SKM-1 (cell line): ENCODE results near the gene TCF7L2.

Experiments used
- DNase-seq: peaks from one replicate; lab custom pipeline; 2025; ENCODE audit not compliant: unreplicated experiment; lab: John Stamatoyannopoulos, UW

TCF7L2 gene

DNA sequence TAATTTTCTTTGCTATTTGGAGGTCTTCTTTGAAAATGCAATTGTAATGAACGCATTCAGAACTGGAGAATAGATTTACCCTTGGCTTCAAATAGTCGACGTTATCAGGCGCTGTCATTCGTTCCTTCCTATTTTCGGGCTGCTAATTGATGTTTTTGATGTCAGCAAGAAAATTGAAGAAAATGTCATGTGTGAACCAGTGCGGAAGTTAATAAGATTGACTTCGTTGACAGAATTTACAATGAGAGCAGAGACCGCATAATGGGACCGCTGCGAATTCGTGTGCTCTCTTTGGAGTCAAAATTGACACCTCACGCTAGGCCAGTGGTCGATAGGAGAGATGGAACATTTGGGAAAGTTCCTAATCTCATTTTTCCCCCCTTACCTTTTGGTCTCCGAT is 168.8 kb downstream of the TCF7L2 start:
- DNase-seq: no peak

GRCh38 chr10:113119801-113120200 is 169.8 kb downstream of the TCF7L2 start:
- DNase-seq: no peak

- DNase-seq: no peak
Observed at GRCh38 chr10:113121153-113121552, 171.1 kb downstream of the TCF7L2 start.

GRCh38 chr10:113122947-113123346 is 172.9 kb downstream of the TCF7L2 start:
- no peak for DNase-seq

DNA sequence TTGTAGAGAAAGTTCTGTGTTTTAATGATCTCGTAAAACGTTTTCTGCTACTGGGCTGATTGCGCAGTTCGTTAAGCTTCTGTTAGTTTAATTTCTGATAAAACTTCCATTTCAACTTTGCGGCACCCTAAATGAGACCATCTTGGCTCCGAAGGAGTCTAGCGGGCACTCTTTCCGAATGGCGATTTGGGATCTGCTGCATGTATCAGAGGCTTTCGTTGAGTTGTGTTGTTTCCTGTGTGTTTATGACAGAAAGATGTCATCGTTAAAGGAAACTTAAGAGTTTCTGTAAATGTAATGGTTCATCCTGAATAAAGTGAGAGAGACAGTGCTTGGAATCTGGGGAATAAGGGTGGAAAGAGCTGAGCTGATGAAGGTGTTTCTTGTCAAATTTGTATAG is 174.7 kb downstream of the TCF7L2 start:
- DNase-seq: no peak

- DNase-seq: no peak
Observed at GRCh38 chr10:113125612-113126011, 175.6 kb downstream of the TCF7L2 start.

DNA sequence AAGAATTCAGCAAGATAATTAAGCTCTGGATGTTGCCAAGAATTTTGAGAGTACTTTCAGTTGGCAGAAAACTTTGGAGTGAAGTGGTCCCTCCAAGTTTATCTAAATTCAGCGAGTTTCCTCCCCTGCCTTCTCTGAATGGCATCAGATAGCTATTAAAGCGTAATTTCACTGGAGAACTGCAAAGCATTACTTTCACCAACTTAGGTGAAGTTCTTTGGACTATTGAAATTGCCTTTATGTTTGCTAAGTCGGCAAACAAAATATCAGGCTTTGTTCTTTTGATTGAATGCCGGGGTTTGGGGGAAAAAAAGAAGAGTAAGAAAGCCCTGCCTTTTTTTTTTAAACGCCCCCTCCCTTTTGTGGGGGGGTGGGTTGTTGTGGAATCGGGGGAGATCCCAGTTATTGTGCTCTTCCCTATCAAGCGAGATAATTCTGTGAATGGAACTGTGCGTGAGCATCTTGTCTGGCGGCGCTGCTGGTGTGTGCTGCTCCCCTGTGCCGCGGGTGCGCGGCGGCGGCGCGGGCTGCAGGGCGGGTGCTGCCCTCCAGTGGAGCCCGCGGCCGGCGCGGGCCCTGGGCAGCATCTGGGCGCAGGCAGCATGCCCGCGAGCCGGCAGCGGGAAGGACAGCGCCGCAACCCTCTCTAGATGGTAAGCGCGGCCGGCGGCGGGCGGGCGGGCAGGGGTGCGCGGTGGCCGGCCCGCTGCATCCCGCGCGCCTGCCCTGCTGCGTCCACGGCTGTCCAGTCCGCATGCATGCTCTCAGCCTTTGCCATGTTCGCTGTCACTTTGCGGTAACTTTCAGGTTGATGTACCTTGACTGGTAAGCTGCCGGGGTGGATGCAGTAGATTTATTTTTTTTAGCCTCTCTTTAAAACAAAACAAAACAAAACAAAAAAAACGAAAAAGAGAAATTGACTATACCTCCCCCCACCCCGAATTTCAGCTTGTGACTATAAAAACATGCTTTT is 176.5 kb downstream of the TCF7L2 start:
- DNase-seq: peak; percentile 30

DNA sequence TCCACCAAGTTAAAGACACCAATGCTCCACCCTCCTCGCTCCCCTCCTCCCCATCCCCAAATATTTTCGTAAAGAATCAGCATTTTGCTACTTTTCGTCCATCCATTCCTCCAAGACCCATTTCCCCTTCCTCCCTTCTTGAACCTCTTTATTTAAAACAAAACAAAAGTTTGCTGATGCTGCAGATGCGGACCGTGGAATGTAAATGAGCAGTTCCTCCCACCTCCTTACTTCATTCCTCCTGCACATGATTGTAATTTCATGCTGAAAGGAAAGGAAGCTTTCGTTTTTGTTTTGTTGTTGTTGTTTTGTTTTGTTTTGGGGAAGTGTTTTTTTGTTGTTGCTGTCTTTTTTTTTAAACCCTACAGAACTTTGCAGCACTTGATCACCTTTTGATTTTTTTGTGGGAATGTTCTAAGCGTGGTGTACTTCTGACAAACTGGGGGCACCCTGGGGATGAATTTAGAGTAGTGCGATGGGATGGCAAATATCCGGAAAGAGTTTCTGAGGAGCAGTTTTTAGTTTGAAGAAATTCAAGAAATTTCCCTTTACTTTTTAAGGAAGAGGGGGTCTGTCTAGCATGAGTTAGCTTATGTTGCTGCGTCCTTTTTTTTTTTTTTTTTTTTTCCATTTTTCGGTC is 177.3 kb downstream of the TCF7L2 start:
- DNase-seq: no peak

- DNase-seq: no peak
Observed at GRCh38 chr10:113127901-113128283, 177.8 kb downstream of the TCF7L2 start.

- no peak for DNase-seq
Observed at GRCh38 chr10:113128450-113129070, 178.5 kb downstream of the TCF7L2 start.

DNA sequence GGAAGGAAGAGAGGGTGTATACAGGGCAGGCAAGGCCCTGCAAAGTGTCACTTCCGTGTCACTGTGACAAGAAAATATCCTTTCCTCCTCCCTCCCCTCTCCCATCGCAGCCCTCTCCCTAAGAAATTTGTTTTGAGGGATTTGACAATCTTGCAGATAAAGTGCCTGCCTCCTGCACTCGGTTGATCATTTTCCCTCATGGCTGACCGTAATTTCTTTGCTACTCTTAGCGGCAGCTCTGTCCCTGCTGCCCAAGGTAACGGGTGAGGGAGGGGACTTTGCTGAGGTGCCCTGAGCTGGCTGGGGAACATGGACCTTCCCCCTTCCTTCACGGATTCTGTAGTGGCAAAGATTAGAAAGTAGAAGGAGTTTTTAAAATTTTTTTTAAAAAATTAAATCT is 179.1 kb downstream of the TCF7L2 start:
- no peak for DNase-seq

DNA sequence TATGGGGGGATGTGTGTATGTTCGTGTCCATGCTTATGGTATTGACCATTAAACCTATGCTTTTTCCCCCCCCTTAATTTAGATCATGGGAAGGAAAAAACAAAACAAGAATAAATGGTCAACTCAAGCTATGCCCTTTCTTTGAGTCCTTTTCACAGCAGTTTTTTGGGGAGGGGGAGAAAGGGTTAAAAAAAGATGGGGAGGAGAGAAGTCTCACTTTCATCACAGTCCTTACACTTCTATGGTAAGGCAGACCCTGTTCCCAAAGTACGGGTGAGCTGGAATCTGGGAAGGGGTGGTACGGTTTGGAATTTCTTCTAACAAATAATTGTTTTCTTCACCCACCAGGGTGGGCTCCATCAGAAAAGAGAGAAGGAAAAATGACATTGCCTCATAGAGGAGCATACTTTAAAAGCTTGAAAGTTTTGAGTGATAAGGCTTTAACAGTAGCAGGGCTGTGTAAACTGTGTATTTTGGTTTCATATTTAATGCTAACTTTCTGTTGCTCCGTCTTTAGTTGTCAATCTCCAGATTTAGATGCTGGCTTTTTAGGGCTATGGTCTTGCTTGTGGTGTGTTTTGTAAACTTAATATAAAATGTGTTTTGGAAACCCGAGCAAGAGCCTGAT is 180.1 kb downstream of the TCF7L2 start:
- no peak for DNase-seq

- no peak for DNase-seq
Observed at GRCh38 chr10:113131613-113132261, 181.7 kb downstream of the TCF7L2 start.

DNA sequence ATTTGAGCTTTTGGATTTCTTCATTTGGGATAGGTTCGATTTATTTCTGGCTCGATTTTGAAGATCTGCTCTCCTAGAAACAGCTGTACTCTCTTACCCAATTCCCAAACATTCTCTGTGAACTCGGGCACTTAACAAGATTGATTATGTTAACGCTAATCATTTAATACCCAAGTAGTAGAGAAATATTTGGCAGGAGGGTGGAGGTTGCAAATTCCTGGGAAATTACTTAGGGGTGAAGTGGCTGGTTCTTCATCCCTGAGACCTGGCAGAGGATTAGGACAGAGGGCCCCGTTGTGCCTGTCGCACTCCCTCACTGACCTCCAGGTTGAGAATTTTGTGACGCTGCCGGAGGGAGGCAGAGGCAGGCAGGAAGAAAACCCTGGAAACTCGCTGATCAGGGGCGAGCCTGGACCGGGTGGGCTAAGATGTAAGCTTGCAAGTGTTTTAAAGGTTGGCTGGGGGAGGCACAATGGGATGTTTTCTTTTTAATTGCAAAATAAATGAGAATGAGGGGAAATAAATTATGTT is 182.6 kb downstream of the TCF7L2 start:
- no peak for DNase-seq

DNA sequence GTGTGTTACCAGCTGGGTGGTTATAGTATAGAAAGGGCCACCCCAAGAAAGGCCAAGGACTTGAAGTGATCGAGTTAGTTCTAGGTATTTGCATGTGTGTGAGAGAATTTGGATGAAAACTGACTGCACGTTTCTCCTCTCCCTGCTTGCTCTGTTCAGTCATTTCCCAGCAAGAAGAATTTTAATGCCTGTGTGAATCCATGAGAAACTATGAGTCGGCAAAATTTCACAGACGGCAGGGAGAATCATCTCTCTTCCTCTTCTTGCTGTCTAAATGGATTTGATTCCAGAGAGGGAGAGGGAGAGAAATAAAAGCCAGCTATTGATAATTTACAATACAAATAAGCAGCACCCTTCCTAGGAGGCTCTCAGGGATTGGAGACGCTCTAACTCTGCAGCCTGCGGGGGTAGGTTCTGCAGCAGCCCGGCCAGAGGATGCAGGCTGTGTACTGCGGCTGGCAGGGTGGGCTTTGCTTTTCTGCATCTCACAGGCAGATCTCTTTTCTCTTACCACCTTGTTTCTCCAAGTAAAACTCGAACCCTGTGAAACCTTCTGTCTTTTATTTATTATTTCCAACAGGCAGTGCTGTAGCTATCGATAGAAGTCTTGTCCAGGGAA is 183.6 kb downstream of the TCF7L2 start:
- no peak for DNase-seq

GRCh38 chr10:113135025-113135424 is 185.0 kb downstream of the TCF7L2 start:
- DNase-seq: no peak

DNA sequence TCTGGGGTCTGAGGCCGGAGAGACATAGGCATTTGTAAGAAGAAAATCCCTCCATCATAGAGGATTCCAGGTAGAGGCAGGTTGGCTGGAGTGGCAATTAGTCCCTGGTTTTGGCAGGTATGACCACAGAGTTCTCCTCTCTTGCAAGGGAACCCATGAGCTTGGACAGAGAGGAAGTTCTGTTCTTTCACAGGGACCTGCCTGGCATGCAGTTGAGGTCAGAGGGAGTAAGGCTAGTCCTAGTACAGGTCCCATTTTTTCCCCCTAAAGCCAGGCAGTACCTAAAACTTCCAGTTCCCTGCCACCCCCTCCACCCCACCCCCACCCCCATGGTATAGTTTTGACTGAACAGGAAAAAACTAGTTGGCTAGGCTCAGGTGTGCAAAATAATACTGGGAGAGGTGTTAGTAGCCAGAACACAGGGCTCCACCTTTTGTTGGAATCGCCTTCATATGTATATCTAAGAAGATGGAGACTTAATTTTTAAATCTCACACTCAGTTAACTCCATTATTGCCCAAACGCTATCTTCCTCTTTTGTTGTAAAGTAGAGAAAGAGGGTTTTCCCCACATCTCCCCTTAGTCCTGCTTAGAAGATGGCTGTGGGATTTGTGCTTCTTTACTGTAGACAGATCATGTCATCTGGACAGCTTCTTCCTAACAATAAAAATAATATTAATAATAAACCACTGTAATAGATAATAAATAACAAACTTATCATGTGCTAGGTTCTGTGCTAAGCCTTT is 188.1 kb downstream of the TCF7L2 start:
- no peak for DNase-seq

- no peak for DNase-seq
Observed at GRCh38 chr10:113138937-113139585, 189.0 kb downstream of the TCF7L2 start.

GRCh38 chr10:113139699-113140098 is 189.7 kb downstream of the TCF7L2 start:
- no peak for DNase-seq
